Stimulated activated CD4-positive, alpha-beta T cell treated with anti-CD3 and anti-CD28 coated beads, Interleukin-1b, Interleukin-23, amount 100 ng/mL, for 48 hours (primary cell): ENCODE data around the gene ADGRL2.

ENCODE experiments used
- DNase-seq: peaks from one replicate; pipeline ENCODE4 v3.0.0-alpha.2; 2020

Gene ADGRL2

GRCh38 chr1:81808760-81809159 is 8.0 kb downstream of the ADGRL2 start:
- no peak for DNase-seq

- no peak for DNase-seq
These were observed 9.1 kb downstream of the ADGRL2 start for GRCh38 chr1:81809808-81810207.

- DNase-seq: no peak
These were observed 11.1 kb downstream of the ADGRL2 start for GRCh38 chr1:81811757-81812371.

- DNase-seq: no peak
These were observed 12.0 kb downstream of the ADGRL2 start for GRCh38 chr1:81812712-81813111.

GRCh38 chr1:81813691-81814090 is 13.0 kb downstream of the ADGRL2 start:
- DNase-seq: no peak

GRCh38 chr1:81819613-81820012 is 18.9 kb downstream of the ADGRL2 start:
- DNase-seq: no peak

GRCh38 chr1:81820765-81821164 is 20.0 kb downstream of the ADGRL2 start:
- no peak for DNase-seq

- DNase-seq: no peak
These were observed 22.3 kb downstream of the ADGRL2 start for GRCh38 chr1:81823082-81823481.

GRCh38 chr1:81824759-81825158 is 24.0 kb downstream of the ADGRL2 start:
- DNase-seq: no peak

- DNase-seq: no peak
These were observed 27.2 kb downstream of the ADGRL2 start for GRCh38 chr1:81827942-81828341.

GRCh38 chr1:81832573-81832972 is 31.8 kb downstream of the ADGRL2 start:
- DNase-seq: no peak

- DNase-seq: no peak
These were observed 33.0 kb downstream of the ADGRL2 start for GRCh38 chr1:81833722-81834121.

- no peak for DNase-seq
These were observed 33.5 kb downstream of the ADGRL2 start for GRCh38 chr1:81834268-81834667.

GRCh38 chr1:81834921-81835698 is 34.4 kb downstream of the ADGRL2 start:
- no peak for DNase-seq

- DNase-seq: no peak
These were observed 35.4 kb downstream of the ADGRL2 start for GRCh38 chr1:81836007-81836626.

- DNase-seq: no peak
These were observed 38.0 kb downstream of the ADGRL2 start for GRCh38 chr1:81838600-81839218.

GRCh38 chr1:81840805-81841204 is 40.1 kb downstream of the ADGRL2 start:
- DNase-seq: no peak

GRCh38 chr1:81841795-81842194 is 41.1 kb downstream of the ADGRL2 start:
- no peak for DNase-seq

- no peak for DNase-seq
These were observed 43.7 kb downstream of the ADGRL2 start for GRCh38 chr1:81844477-81844876.

GRCh38 chr1:81846630-81847029 is 45.9 kb downstream of the ADGRL2 start:
- DNase-seq: no peak

GRCh38 chr1:81847063-81847462 is 46.3 kb downstream of the ADGRL2 start:
- DNase-seq: no peak

GRCh38 chr1:81848880-81849682 is 48.3 kb downstream of the ADGRL2 start:
- DNase-seq: no peak

- DNase-seq: no peak
These were observed 49.3 kb downstream of the ADGRL2 start for GRCh38 chr1:81850031-81850430.
